ENCODE measurements around the gene KCNJ8. TPM values are rescaled to one million over a fixed set of nuclear protein-coding genes. Genes with fewer than 3 reads are reported as not detected.

KCNJ8 gene
- total and polyA plus RNA-seq, 2 experiments from 2014 or later: 9.4 to 11.4 TPM

- TF ChIP-seq CTCF (IDR thresholded peaks at IDR 0.05; ENCODE audit: low read depth, low read length): no peak
- DNase-seq (ENCODE audit: low read depth in 1 of 2, low spot score in 1 of 2): no peak
- no peaks in the 10 kb centered on the region for H3K36me3 ChIP-seq
- H3K27ac ChIP-seq: no peak overlapping the region
- H3K4me3 ChIP-seq: no peak overlapping the region
- H3K27me3 ChIP-seq: peaks cover 8% of the 10 kb centered on the region
- H3K9me3 ChIP-seq (ENCODE audit: low read depth): no peaks in the 10 kb centered on the region
- H3K4me1 ChIP-seq (ENCODE audit: low read depth): no peaks in the 10 kb centered on the region
Observed at GRCh38 chr12:21731144-21731543, 43.4 kb downstream of the KCNJ8 start.

GRCh38 chr12:21725731-21726130 is 48.8 kb downstream of the KCNJ8 start:
- Histone ChIP-seq H3K27me3 (peaks cover 8% of the 10 kb centered on the region), H3K27ac (no peak overlapping the region), H3K36me3 (no peaks in the 10 kb centered on the region), H3K9me3 (ENCODE audit: low read depth) (no peaks in the 10 kb centered on the region), H3K4me3 (no peak overlapping the region), H3K4me1 (ENCODE audit: low read depth) (no peaks in the 10 kb centered on the region)
- TF ChIP-seq CTCF (IDR thresholded peaks at IDR 0.05; ENCODE audit: low read depth, low read length): no peak
- DNase-seq (ENCODE audit: low read depth in 1 of 2, low spot score in 1 of 2): no peak

- H3K36me3 ChIP-seq: no peaks in the 10 kb centered on the region
- no peak overlapping the region for H3K27ac ChIP-seq
- H3K4me3 ChIP-seq: no peak overlapping the region
- no peaks in the 10 kb centered on the region for H3K27me3 ChIP-seq
- TF ChIP-seq CTCF (IDR thresholded peaks at IDR 0.05; ENCODE audit: low read depth, low read length): no peak
- H3K9me3 ChIP-seq (ENCODE audit: low read depth): no peaks in the 10 kb centered on the region
- no peaks in the 10 kb centered on the region for H3K4me1 ChIP-seq (ENCODE audit: low read depth)
- DNase-seq (ENCODE audit: low read depth in 1 of 2, low spot score in 1 of 2): no peak
Observed at GRCh38 chr12:21718944-21719650, 55.4 kb downstream of the KCNJ8 start.

- Histone ChIP-seq H3K27ac (no peak overlapping the region), H3K4me1 (ENCODE audit: low read depth) (no peaks in the 10 kb centered on the region), H3K9me3 (ENCODE audit: low read depth) (no peaks in the 10 kb centered on the region), H3K4me3 (no peak overlapping the region), H3K36me3 (no peaks in the 10 kb centered on the region), H3K27me3 (no peaks in the 10 kb centered on the region)
- TF ChIP-seq CTCF (IDR thresholded peaks at IDR 0.05; ENCODE audit: low read depth, low read length): no peak
- DNase-seq (ENCODE audit: low read depth in 1 of 2, low spot score in 1 of 2): no peak
Observed at GRCh38 chr12:21718403-21718802, 56.1 kb downstream of the KCNJ8 start.

- H3K36me3 ChIP-seq: no peaks in the 10 kb centered on the region
- no peak overlapping the region for H3K27ac ChIP-seq
- DNase-seq (ENCODE audit: low read depth in 1 of 2, low spot score in 1 of 2): no peak
- no peak for TF ChIP-seq CTCF (IDR thresholded peaks at IDR 0.05; ENCODE audit: low read depth, low read length)
- H3K9me3 ChIP-seq (ENCODE audit: low read depth): no peaks in the 10 kb centered on the region
- H3K4me3 ChIP-seq: no peak overlapping the region
- no peaks in the 10 kb centered on the region for H3K4me1 ChIP-seq (ENCODE audit: low read depth)
- H3K27me3 ChIP-seq: no peaks in the 10 kb centered on the region
Observed at GRCh38 chr12:21717767-21718166, 56.7 kb downstream of the KCNJ8 start.
